ENCODE data around the gene COPRS. TPM values are rescaled to one million over a fixed set of nuclear protein-coding genes. Genes with fewer than 3 reads are reported as not detected.
"Not testable (repeated sequence)": the region's sequence is repeated elsewhere in the genome, so short reads cannot be mapped to it uniquely, and the experiment has no call there.

COPRS gene
- total RNA-seq, 1 experiment from 2014 or later, result 52.4 TPM

DNA sequence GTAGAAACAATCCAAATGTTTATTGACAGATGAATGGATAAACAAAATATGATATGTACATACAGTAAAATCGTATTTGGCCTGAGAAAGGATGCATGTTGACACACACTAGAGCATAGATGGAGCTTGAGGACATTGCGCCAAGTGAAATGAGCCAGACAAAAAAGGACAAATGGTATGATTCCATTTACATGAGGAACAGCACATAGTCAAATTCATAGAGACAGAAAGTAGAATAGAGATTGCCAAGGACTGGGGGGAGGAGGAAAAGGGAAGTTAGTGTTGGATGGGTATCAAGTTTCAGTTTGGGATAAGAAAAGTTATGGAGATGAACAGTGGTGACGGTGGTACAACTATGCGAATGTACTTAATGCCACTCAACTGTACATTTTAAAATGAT lies 47.9 kb downstream of the COPRS start:
- ChIA-PET CTCF (no interaction called here), RAD21 (ENCODE audit: low non-redundant PET in 1 of 2, low total read pairs in 2 of 2, uncharacterized antibody in 2 of 2, unreplicated experiment in 2 of 2) (no interaction called here), POLR2A (no interaction called here)
- no peak overlapping the region for H3K9ac ChIP-seq (ENCODE audit: low read length)
- no peak overlapping the region for H2AFZ ChIP-seq (ENCODE audit: low read depth, low read length, poor library complexity, severe bottlenecking)
- H3K4me1 ChIP-seq (ENCODE audit: control insufficient read depth in 1 of 2, insufficient read depth in 2 of 2, low read length in 2 of 2), result no peaks in the 10 kb centered on the region
- DNase-seq (ENCODE audit: low read depth, low spot score), result no peak
- no peak for ATAC-seq
- H3K27ac ChIP-seq (ENCODE audit: low read depth, low read length), result no peak overlapping the region
- no peaks in the 10 kb centered on the region for H4K20me1 ChIP-seq (ENCODE audit: insufficient read depth)
- no peaks in the 10 kb centered on the region for H3K27me3 ChIP-seq (ENCODE audit: insufficient read depth, low read length)
- no peaks in the 10 kb centered on the region for H3K9me3 ChIP-seq (ENCODE audit: control insufficient read depth in 1 of 2, insufficient read depth in 1 of 2, low read depth in 1 of 2, low read length in 2 of 2)
- TF ChIP-seq RAD21 (IDR thresholded peaks at IDR 0.05; ENCODE audit: low read depth), result no peak
- TF ChIP-seq, protein P1, sequence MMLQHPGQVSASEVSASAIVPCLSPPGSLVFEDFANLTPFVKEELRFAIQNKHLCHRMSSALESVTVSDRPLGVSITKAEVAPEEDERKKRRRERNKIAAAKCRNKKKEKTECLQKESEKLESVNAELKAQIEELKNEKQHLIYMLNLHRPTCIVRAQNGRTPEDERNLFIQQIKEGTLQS (IDR thresholded peaks at IDR 0.05), result no peak
- TF ChIP-seq EZH2phosphoT487 (IDR thresholded peaks at IDR 0.05; ENCODE audit: borderline replicate concordance), result no peak
- TF ChIP-seq ZNF274 (IDR thresholded peaks at IDR 0.05; ENCODE audit: low read depth, low read length), result no peak
- TF ChIP-seq, protein P2, sequence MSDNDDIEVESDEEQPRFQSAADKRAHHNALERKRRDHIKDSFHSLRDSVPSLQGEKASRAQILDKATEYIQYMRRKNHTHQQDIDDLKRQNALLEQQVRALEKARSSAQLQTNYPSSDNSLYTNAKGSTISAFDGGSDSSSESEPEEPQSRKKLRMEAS (IDR thresholded peaks at IDR 0.05), result no peak
- no peak for TF ChIP-seq FOSL1 (IDR thresholded peaks at IDR 0.05; ENCODE audit: low read depth)
- no peak for TF ChIP-seq TCF7L2 (IDR thresholded peaks at IDR 0.05; ENCODE audit: borderline replicate concordance, extremely low read depth, insufficient read depth, insufficient read length)
- no peak for TF ChIP-seq CBX3 (IDR thresholded peaks at IDR 0.05; ENCODE audit: low read depth)
- no peak for TF ChIP-seq SIN3A (IDR thresholded peaks at IDR 0.05; ENCODE audit: low read depth)
- TF ChIP-seq, protein P3, sequence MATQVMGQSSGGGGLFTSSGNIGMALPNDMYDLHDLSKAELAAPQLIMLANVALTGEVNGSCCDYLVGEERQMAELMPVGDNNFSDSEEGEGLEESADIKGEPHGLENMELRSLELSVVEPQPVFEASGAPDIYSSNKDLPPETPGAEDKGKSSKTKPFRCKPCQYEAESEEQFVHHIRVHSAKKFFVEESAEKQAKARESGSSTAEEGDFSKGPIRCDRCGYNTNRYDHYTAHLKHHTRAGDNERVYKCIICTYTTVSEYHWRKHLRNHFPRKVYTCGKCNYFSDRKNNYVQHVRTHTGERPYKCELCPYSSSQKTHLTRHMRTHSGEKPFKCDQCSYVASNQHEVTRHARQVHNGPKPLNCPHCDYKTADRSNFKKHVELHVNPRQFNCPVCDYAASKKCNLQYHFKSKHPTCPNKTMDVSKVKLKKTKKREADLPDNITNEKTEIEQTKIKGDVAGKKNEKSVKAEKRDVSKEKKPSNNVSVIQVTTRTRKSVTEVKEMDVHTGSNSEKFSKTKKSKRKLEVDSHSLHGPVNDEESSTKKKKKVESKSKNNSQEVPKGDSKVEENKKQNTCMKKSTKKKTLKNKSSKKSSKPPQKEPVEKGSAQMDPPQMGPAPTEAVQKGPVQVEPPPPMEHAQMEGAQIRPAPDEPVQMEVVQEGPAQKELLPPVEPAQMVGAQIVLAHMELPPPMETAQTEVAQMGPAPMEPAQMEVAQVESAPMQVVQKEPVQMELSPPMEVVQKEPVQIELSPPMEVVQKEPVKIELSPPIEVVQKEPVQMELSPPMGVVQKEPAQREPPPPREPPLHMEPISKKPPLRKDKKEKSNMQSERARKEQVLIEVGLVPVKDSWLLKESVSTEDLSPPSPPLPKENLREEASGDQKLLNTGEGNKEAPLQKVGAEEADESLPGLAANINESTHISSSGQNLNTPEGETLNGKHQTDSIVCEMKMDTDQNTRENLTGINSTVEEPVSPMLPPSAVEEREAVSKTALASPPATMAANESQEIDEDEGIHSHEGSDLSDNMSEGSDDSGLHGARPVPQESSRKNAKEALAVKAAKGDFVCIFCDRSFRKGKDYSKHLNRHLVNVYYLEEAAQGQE (IDR thresholded peaks at IDR 0.05; ENCODE audit: low read depth), result no peak
- no peak for TF ChIP-seq POLR2A (IDR thresholded peaks at IDR 0.05; ENCODE audit: borderline replicate concordance, extremely low read depth, insufficient read depth, insufficient read length)
- TF ChIP-seq, protein P4, sequence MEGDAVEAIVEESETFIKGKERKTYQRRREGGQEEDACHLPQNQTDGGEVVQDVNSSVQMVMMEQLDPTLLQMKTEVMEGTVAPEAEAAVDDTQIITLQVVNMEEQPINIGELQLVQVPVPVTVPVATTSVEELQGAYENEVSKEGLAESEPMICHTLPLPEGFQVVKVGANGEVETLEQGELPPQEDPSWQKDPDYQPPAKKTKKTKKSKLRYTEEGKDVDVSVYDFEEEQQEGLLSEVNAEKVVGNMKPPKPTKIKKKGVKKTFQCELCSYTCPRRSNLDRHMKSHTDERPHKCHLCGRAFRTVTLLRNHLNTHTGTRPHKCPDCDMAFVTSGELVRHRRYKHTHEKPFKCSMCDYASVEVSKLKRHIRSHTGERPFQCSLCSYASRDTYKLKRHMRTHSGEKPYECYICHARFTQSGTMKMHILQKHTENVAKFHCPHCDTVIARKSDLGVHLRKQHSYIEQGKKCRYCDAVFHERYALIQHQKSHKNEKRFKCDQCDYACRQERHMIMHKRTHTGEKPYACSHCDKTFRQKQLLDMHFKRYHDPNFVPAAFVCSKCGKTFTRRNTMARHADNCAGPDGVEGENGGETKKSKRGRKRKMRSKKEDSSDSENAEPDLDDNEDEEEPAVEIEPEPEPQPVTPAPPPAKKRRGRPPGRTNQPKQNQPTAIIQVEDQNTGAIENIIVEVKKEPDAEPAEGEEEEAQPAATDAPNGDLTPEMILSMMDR (IDR thresholded peaks at IDR 0.05 in 2 of 3, conservative IDR thresholded peaks at IDR 0.05 in 1 of 3; ENCODE audit: borderline replicate concordance in 1 of 3, insufficient read depth in 1 of 3, low read depth in 2 of 3, low read length in 2 of 3), result no peak
- no peak for TF ChIP-seq SP1 (IDR thresholded peaks at IDR 0.05; ENCODE audit: low read depth)
- no peak for TF ChIP-seq EZH2 (IDR thresholded peaks at IDR 0.05)
- no peak for TF ChIP-seq CEBPB (IDR thresholded peaks at IDR 0.05; ENCODE audit: low read depth)
- no peak for TF ChIP-seq SRF (IDR thresholded peaks at IDR 0.05; ENCODE audit: low read depth)
- no peak for TF ChIP-seq ZFX (IDR thresholded peaks at IDR 0.05)
- no peak overlapping the region for H3K4me3 ChIP-seq (replicated peaks in 1 of 2; ENCODE audit: low read depth in 1 of 2, low read length in 2 of 2)
- H3K79me2 ChIP-seq (ENCODE audit: insufficient read depth, low read length), result no peaks in the 10 kb centered on the region
- H3K36me3 ChIP-seq (ENCODE audit: control insufficient read depth in 1 of 2, insufficient read depth in 2 of 2, low read length in 2 of 2), result no peaks in the 10 kb centered on the region
- BruUV-seq (replicated peaks), result no TSS peak
- no peak overlapping the region for H3K4me2 ChIP-seq (ENCODE audit: low read length)
- intact Hi-C loops (cut with micrococcal nuclease), result no loop called here
- no peaks in the 10 kb centered on the region for H3K9me2 ChIP-seq (ENCODE audit: insufficient read depth)

DNA sequence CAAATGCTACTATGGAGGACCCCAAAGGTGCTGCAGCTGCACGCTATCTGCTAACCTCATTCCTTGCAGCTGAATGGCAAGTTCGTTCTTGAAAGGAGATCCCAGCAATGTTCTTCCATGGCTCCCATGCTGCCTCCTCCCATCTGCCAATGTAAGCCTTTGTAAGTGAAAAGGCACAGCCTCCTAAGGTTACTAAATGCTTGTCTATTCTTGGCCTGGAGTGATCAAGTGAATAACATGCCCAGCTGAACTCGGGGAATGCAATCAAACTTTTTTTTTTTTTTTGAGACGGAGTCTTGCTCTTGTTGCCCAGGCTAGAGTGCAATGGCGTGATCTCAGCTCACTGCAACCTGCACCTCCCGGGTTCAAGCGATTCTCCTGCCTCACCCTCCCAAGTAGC lies 49.2 kb downstream of the COPRS start:
- H3K4me3 ChIP-seq (replicated peaks in 1 of 2; ENCODE audit: low read depth in 1 of 2, low read length in 2 of 2); H3K9me2 ChIP-seq (ENCODE audit: insufficient read depth); DNase-seq (ENCODE audit: low read depth, low spot score); RAD21 ChIA-PET (ENCODE audit: low non-redundant PET in 1 of 2, low total read pairs in 2 of 2, uncharacterized antibody in 2 of 2, unreplicated experiment in 2 of 2); POLR2A ChIA-PET; H3K27ac ChIP-seq (ENCODE audit: low read depth, low read length); BruUV-seq (replicated peaks); H3K9me3 ChIP-seq (ENCODE audit: control insufficient read depth in 1 of 2, insufficient read depth in 1 of 2, low read depth in 1 of 2, low read length in 2 of 2); ATAC-seq; intact Hi-C loops (cut with micrococcal nuclease); H2AFZ ChIP-seq (ENCODE audit: low read depth, low read length, poor library complexity, severe bottlenecking); H3K9ac ChIP-seq (ENCODE audit: low read length); H3K4me2 ChIP-seq (ENCODE audit: low read length); H3K79me2 ChIP-seq (ENCODE audit: insufficient read depth, low read length); H3K27me3 ChIP-seq (ENCODE audit: insufficient read depth, low read length); H3K36me3 ChIP-seq (ENCODE audit: control insufficient read depth in 1 of 2, insufficient read depth in 2 of 2, low read length in 2 of 2); H4K20me1 ChIP-seq (ENCODE audit: insufficient read depth); H3K4me1 ChIP-seq (ENCODE audit: control insufficient read depth in 1 of 2, insufficient read depth in 2 of 2, low read length in 2 of 2); CTCF ChIA-PET: not testable (repeated sequence)
